Thoracic aorta (tissue), 2 donors: ENCODE data around the gene EXOC1. TPM values are rescaled to one million over a fixed set of nuclear protein-coding genes. Genes with fewer than 3 reads are reported as not detected.

Experiments
- ATAC-seq: fragments of 150-250 bp; one replicate; pipeline ENCODE4 v1.8.0; 2017; ENCODE audit warnings: low read depth; ENCODE audit not compliant: insufficient number of reproducible peaks, low FRiP score
- DNase-seq: peaks from one replicate; pipeline ENCODE4 v3.0.0-alpha.2; 2020; ENCODE audit warnings: low spot score
- H3K27ac ChIP-seq, 2 donors: fragments of 200-600 bp; sonication (generic); 1 replicate in 1 of 2; 2 replicates in 1 of 2; pipeline ENCODE4 v1.5.1; 2016; ENCODE audit warnings: mild to moderate bottlenecking in 2 of 2, moderate library complexity in 2 of 2
- H3K27me3 ChIP-seq: fragments of 200-600 bp; sonication (generic); replicated peaks from 2 replicates; pipeline ENCODE4 v1.6.0; 2016; ENCODE audit warnings: mild to moderate bottlenecking; ENCODE audit not compliant: insufficient read depth
- H3K36me3 ChIP-seq: fragments of 200-600 bp; sonication (generic); one replicate; pipeline ENCODE4 v1.5.1; 2016
- H3K4me1 ChIP-seq, 2 donors: fragments of 200-600 bp; sonication (generic); 1 replicate in 1 of 2; 2 replicates in 1 of 2; pipeline versions ENCODE4 v1.5.1 to v1.6.0; 2016; ENCODE audit warnings: low read depth in 2 of 2, mild to moderate bottlenecking in 1 of 2; ENCODE audit not compliant: control insufficient read depth in 1 of 2
- H3K4me3 ChIP-seq: fragments of 200-600 bp; sonication (generic); 2 replicates; pipeline ENCODE4 v1.5.1; 2016; ENCODE audit warnings: mild to moderate bottlenecking
- H3K9me3 ChIP-seq: fragments of 200-600 bp; sonication (generic); 2 replicates; pipeline ENCODE4 v1.5.1; 2016
- CTCF ChIP-seq: fragments of 200-600 bp; sonication (generic); IDR thresholded peaks from one replicate; pipeline ENCODE4 v1.5.1; 2019; ENCODE audit warnings: antibody characterized with exemption
- total RNA-seq, 2 donors: library from RNA; depleted of rRNA; stranded (reverse); fragments of >200 nt; gene quantifications; one replicate each; pipeline versions ENCODE4 v1.1.0 to v1.2.3, GENCODE V29; 2016

EXOC1 gene
- total RNA-seq, 2 donors from 2014 or later, result 33.5 to 60.5 TPM

- H3K27ac ChIP-seq, result peak overlapping the region; percentile 62 to 69
- H3K4me1 ChIP-seq, result peaks cover 18 to 25% of the 10 kb centered on the region in 2 donors
- TF ChIP-seq CTCF, result no peak
- ATAC-seq (no peak), DNase-seq (no peak)
- H3K36me3 ChIP-seq, result peaks cover 22% of the 10 kb centered on the region
- H3K27me3 ChIP-seq, result no peaks in the 10 kb centered on the region
- H3K9me3 ChIP-seq, result no peaks in the 10 kb centered on the region
- H3K4me3 ChIP-seq, result no peak overlapping the region
These were observed 11.9 kb downstream of the EXOC1 start for GRCh38 chr4:55865228-55865806.

GRCh38 chr4:55866290-55866907, 13.0 kb downstream of the EXOC1 start:
- no peak for DNase-seq
- peaks cover 33% of the 10 kb centered on the region for H3K36me3 ChIP-seq
- peak overlapping the region; percentile 9 for H3K4me3 ChIP-seq
- peak overlapping the region; percentile 62 to 69 for H3K27ac ChIP-seq
- ATAC-seq, result peak; percentile 100
- TF ChIP-seq CTCF, result no peak
- no peaks in the 10 kb centered on the region for H3K27me3 ChIP-seq
- H3K9me3 ChIP-seq, result no peaks in the 10 kb centered on the region
- H3K4me1 ChIP-seq, result peaks cover 18 to 25% of the 10 kb centered on the region in 2 donors

DNA sequence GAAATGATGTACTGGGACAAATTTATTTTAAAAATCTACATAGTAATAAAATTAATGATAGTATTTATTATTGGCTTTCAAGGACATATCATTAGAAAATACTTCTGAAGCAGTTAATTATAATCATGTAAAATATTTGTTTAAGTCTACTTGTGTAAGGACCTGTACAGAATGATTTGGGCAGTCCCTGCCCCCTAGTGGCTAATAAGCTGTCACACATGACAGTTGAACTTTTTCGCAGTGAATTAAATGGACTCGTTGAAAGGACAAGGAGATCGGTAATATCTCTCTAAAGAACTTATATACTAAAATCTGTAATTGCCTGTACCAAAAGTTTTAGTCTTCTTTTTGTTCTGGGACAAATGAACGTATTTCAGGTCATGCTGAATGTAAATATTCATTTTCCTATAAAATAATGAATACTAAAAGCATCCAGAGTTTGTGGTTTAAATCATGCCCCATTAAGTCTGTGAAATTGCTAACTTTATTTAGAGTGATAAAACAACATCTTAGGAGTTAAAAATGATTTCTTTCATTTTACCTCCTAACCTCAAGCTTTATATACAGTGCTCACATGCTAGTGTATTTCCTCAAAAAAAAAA, 13.6 kb downstream of the EXOC1 start:
- H3K36me3 ChIP-seq, result peaks cover 35% of the 10 kb centered on the region
- no peak for DNase-seq
- H3K9me3 ChIP-seq, result no peaks in the 10 kb centered on the region
- no peaks in the 10 kb centered on the region for H3K27me3 ChIP-seq
- ATAC-seq, result no peak
- peak; percentile 66 for TF ChIP-seq CTCF
- peak overlapping the region; percentile 54 to 69 for H3K27ac ChIP-seq
- H3K4me1 ChIP-seq, result peaks cover 18 to 25% of the 10 kb centered on the region in 2 donors
- H3K4me3 ChIP-seq, result no peak overlapping the region

DNA sequence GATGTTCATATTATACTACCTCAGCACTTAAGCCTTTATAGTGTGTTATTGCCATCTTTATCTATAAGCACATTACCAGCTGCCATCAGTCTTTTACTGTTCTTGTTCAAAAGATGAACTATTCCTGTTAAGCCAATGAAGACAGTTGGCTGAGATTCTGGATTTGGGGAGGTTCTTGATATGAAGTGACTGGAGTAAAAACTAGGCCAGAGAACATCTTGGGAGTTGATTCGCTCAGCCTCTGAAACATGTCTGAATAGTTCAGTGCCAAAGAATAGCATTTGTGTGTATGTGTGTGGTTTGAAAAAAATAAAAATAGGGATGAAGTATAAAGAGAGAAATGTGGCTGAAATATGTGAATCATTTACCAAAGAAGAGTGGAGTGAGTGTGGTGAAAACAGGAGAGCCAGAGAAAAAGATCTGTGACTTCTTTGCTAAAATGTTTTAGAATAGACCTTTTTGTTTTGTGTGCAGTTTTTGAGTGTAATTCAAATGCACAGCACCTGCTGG, 15.2 kb downstream of the EXOC1 start:
- no peak overlapping the region for H3K27ac ChIP-seq
- TF ChIP-seq CTCF, result no peak
- ATAC-seq (no peak), DNase-seq (no peak)
- H3K4me3 ChIP-seq, result no peak overlapping the region
- H3K4me1 ChIP-seq, result peaks cover 18 to 25% of the 10 kb centered on the region in 2 donors
- H3K9me3 ChIP-seq, result no peaks in the 10 kb centered on the region
- peaks cover 29% of the 10 kb centered on the region for H3K36me3 ChIP-seq
- no peaks in the 10 kb centered on the region for H3K27me3 ChIP-seq

GRCh38 chr4:55871299-55871800, 17.9 kb downstream of the EXOC1 start:
- TF ChIP-seq CTCF, result no peak
- Histone ChIP-seq H3K4me1 (peaks cover 13 to 15% of the 10 kb centered on the region in 2 donors), H3K9me3 (no peaks in the 10 kb centered on the region), H3K4me3 (no peak overlapping the region), H3K27me3 (no peaks in the 10 kb centered on the region), H3K27ac (no peak overlapping the region), H3K36me3 (peaks cover 29% of the 10 kb centered on the region)
- DNase-seq (no peak), ATAC-seq (no peak)
